MM.1S (cell line): ENCODE measurements around the gene TCF15.

Source experiments
- DNase-seq: peaks from one replicate; pipeline ENCODE4 v3.0.0-alpha.2; 2015
- H2AFZ ChIP-seq: fragments of 300-600 bp; sonication (generic); 2 replicates; pipeline ENCODE4 v1.6.0; 2016; ENCODE audit warnings: antibody characterized with exemption, low read length
- H3F3A ChIP-seq: fragments of 300-600 bp; sonication (generic); 2 replicates; pipeline ENCODE4 v1.6.1; 2016; ENCODE audit warnings: mild to moderate bottlenecking, antibody characterized with exemption, low read length, moderate library complexity, mixed read lengths; ENCODE audit not compliant: insufficient read depth
- H3K27ac ChIP-seq: fragments of 300-600 bp; sonication (generic); 2 replicates; pipeline ENCODE4 v1.5.1; 2016; ENCODE audit warnings: mild to moderate bottlenecking, low read length
- H3K27me3 ChIP-seq: fragments of 300-600 bp; sonication (generic); replicated peaks from 2 replicates; pipeline ENCODE4 v1.6.0; 2016; ENCODE audit warnings: low read length; ENCODE audit not compliant: insufficient read depth
- H3K36me3 ChIP-seq: fragments of 300-600 bp; sonication (generic); replicated peaks from 2 replicates; pipeline ENCODE4 v1.6.1; 2016; ENCODE audit warnings: mild to moderate bottlenecking, low read length, mixed read lengths; ENCODE audit not compliant: insufficient read depth
- H3K4me1 ChIP-seq: fragments of 300-600 bp; sonication (generic); 2 replicates; pipeline ENCODE4 v1.6.1; 2016; ENCODE audit warnings: low read length, mixed read lengths
- H3K4me2 ChIP-seq: fragments of 300-600 bp; sonication (generic); 2 replicates; pipeline ENCODE4 v1.6.0; 2016; ENCODE audit warnings: low read depth, low read length
- H3K4me3 ChIP-seq: fragments of 300-600 bp; sonication (generic); 2 replicates; pipeline ENCODE4 v1.5.1; 2016; ENCODE audit warnings: low read length, mixed read lengths
- H3K79me2 ChIP-seq: fragments of 300-600 bp; sonication (generic); 2 replicates; pipeline ENCODE4 v1.6.1; 2016; ENCODE audit warnings: mixed run types, low read length, mixed read lengths
- H3K9ac ChIP-seq: fragments of 300-600 bp; sonication (generic); 2 replicates; pipeline ENCODE4 v1.6.1; 2016; ENCODE audit warnings: low read length, mixed read lengths
- H3K9me2 ChIP-seq: fragments of 300-600 bp; sonication (generic); replicated peaks from 2 replicates; pipeline ENCODE4 v1.6.1; 2016; ENCODE audit warnings: mild to moderate bottlenecking, low read length, mixed read lengths; ENCODE audit not compliant: insufficient read depth
- H3K9me3 ChIP-seq: fragments of 300-600 bp; sonication (generic); replicated peaks from 2 replicates; pipeline ENCODE4 v1.6.1; 2016; ENCODE audit warnings: mild to moderate bottlenecking, low read length, mixed read lengths; ENCODE audit not compliant: insufficient read depth
- H4K20me1 ChIP-seq: fragments of 300-600 bp; sonication (generic); 2 replicates; pipeline ENCODE4 v1.6.1; 2016; ENCODE audit warnings: mild to moderate bottlenecking, low read length, moderate library complexity, mixed read lengths; ENCODE audit not compliant: insufficient read depth
- EZH2 ChIP-seq: fragments of 300-600 bp; sonication (generic); optimal IDR thresholded peaks from 2 replicates; pipeline ENCODE3; 2017; ENCODE audit warnings: low read depth, mild to moderate bottlenecking, antibody characterized with exemption, low read length, mixed read lengths
- EZH2phosphoT487 ChIP-seq: fragments of 300-600 bp; sonication (generic); IDR thresholded peaks from 2 replicates; pipeline ENCODE4 v1.6.1; 2018; ENCODE audit warnings: antibody characterized with exemption, low read length
- TF ChIP-seq, protein P1 (sequence below): fragments of 300-600 bp; sonication (generic); IDR thresholded peaks from 2 replicates; pipeline ENCODE4 v1.5.1; 2016; ENCODE audit warnings: antibody characterized with exemption, low read length, mixed read lengths

The TCF15 gene

DNA sequence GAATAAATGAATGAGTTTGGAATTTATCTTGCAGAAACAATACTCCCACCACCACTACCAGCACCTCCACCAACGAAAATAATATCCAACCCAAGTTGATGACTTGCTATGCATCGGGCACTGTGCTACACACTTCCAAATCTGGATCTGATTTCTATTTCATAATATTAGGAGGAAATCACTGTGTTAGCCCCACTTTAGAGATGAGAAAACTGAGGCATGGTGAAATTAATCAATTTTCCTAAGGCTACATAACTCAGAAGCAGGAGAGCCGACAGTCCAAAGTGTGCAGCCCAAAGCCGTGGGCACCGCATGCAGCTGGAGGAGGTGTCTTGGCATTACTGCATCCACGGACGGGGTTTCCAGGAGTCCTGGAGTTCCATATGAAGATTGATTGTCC, 17.6 kb downstream of the TCF15 start:
- H2AFZ ChIP-seq, result no peak overlapping the region
- no peak overlapping the region for H3K4me3 ChIP-seq
- no peaks in the 10 kb centered on the region for H3K4me1 ChIP-seq
- H3K79me2 ChIP-seq, result no peaks in the 10 kb centered on the region
- H3K9ac ChIP-seq, result no peak overlapping the region
- no peak overlapping the region for H3K27ac ChIP-seq
- no peak for DNase-seq
- no peaks in the 10 kb centered on the region for H3K9me3 ChIP-seq
- H3F3A ChIP-seq, result no peaks in the 10 kb centered on the region
- no peaks in the 10 kb centered on the region for H3K27me3 ChIP-seq
- H4K20me1 ChIP-seq, result no peaks in the 10 kb centered on the region
- H3K36me3 ChIP-seq, result no peaks in the 10 kb centered on the region
- no peaks in the 10 kb centered on the region for H3K9me2 ChIP-seq
- no peak overlapping the region for H3K4me2 ChIP-seq
- TF ChIP-seq EZH2phosphoT487 (no peak), EZH2 (no peak)
- TF ChIP-seq, protein P1, sequence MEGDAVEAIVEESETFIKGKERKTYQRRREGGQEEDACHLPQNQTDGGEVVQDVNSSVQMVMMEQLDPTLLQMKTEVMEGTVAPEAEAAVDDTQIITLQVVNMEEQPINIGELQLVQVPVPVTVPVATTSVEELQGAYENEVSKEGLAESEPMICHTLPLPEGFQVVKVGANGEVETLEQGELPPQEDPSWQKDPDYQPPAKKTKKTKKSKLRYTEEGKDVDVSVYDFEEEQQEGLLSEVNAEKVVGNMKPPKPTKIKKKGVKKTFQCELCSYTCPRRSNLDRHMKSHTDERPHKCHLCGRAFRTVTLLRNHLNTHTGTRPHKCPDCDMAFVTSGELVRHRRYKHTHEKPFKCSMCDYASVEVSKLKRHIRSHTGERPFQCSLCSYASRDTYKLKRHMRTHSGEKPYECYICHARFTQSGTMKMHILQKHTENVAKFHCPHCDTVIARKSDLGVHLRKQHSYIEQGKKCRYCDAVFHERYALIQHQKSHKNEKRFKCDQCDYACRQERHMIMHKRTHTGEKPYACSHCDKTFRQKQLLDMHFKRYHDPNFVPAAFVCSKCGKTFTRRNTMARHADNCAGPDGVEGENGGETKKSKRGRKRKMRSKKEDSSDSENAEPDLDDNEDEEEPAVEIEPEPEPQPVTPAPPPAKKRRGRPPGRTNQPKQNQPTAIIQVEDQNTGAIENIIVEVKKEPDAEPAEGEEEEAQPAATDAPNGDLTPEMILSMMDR, result no peak

GRCh38 chr20:591941-592340, 18.2 kb downstream of the TCF15 start:
- no peak overlapping the region for H2AFZ ChIP-seq
- TF ChIP-seq EZH2phosphoT487 (no peak), EZH2 (no peak)
- TF ChIP-seq, protein P1, result no peak
- H3K27me3 ChIP-seq, result no peaks in the 10 kb centered on the region
- H4K20me1 ChIP-seq, result no peaks in the 10 kb centered on the region
- H3K9ac ChIP-seq, result no peak overlapping the region
- H3K9me3 ChIP-seq, result no peaks in the 10 kb centered on the region
- H3K79me2 ChIP-seq, result no peaks in the 10 kb centered on the region
- no peak overlapping the region for H3K27ac ChIP-seq
- H3K4me3 ChIP-seq, result no peak overlapping the region
- no peaks in the 10 kb centered on the region for H3F3A ChIP-seq
- H3K9me2 ChIP-seq, result no peaks in the 10 kb centered on the region
- no peak overlapping the region for H3K4me2 ChIP-seq
- no peak for DNase-seq
- no peaks in the 10 kb centered on the region for H3K36me3 ChIP-seq
- no peaks in the 10 kb centered on the region for H3K4me1 ChIP-seq

DNA sequence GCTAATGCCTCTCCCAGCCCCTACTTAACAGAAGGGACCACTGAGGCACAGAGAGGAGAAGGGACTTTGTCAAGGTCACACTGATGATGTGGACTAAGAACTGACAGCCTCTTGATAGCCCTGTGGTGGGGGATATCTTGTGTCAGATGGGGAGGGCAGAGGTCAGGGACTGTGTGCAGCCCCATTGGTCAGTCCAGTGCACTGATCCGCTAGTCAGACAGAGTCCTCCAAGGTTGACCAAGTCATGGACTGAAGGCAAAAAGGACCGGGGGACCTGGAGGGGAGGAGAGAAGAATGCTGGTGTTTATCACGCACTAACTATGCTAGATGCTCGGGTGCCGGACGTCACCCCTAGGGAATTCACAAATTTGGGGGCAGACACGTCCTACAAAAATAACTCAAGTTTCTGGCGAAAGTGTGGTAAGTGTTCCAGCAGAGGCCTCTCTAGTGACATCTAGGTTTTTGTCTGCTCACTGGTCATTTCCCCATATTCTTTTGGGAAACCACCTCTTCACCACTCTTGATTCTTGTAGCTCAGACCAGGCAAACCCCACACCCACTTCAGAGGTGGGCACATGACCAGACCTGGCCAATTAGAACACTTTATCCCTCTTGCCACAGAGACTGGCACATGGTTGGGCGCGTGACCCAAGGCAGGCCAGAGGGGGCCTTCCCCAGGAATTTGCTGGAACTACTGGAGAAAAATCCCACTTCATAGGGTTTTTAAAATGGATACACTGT, 21.0 kb downstream of the TCF15 start:
- Histone ChIP-seq H3K27ac (no peak overlapping the region), H3K36me3 (no peaks in the 10 kb centered on the region), H3K27me3 (no peaks in the 10 kb centered on the region), H3K9me3 (no peaks in the 10 kb centered on the region), H3K79me2 (no peaks in the 10 kb centered on the region), H3K4me1 (no peaks in the 10 kb centered on the region), H2AFZ (no peak overlapping the region), H3K4me2 (no peak overlapping the region), H3F3A (no peaks in the 10 kb centered on the region), H3K9ac (no peak overlapping the region), H4K20me1 (no peaks in the 10 kb centered on the region), H3K4me3 (no peak overlapping the region), H3K9me2 (no peaks in the 10 kb centered on the region)
- no peak for DNase-seq
- TF ChIP-seq EZH2 (no peak), EZH2phosphoT487 (no peak)
- TF ChIP-seq, protein P1, result no peak
